H9 (cell line): ENCODE data around the gene KCNAB1. TPM values are rescaled to one million over a fixed set of nuclear protein-coding genes. Genes with fewer than 3 reads are reported as not detected.

Experiments used
- DNase-seq: peaks from one replicate; pipeline ENCODE4 v3.0.0-alpha.2; 2017
- H2AFZ ChIP-seq: one replicate; pipeline ENCODE4 v1.6.1; 2013; ENCODE audit warnings: mild to moderate bottlenecking, low read length, control low read depth, moderate library complexity
- H2AK5ac ChIP-seq: 2 replicates; pipeline ENCODE4 v1.6.1; 2013; ENCODE audit warnings: low read length, control low read depth, mixed read lengths; ENCODE audit not compliant: insufficient read length
- H2BK120ac ChIP-seq: one replicate; pipeline ENCODE4 v1.6.1; 2013; ENCODE audit warnings: low read depth, mild to moderate bottlenecking, low read length, control low read depth, inconsistent platforms; ENCODE audit not compliant: poor library complexity, severe bottlenecking
- H2BK12ac ChIP-seq: 2 replicates; pipeline ENCODE4 v1.6.1; 2013; ENCODE audit warnings: low read length, control low read depth, mixed read lengths, low read depth; ENCODE audit not compliant: insufficient read length
- H2BK15ac ChIP-seq: 2 replicates; pipeline ENCODE4 v1.6.1; 2013; ENCODE audit warnings: low read depth, low read length, control low read depth
- H2BK20ac ChIP-seq: one replicate; pipeline ENCODE4 v1.6.1; 2013; ENCODE audit warnings: low read depth, mild to moderate bottlenecking, low read length, control low read depth, inconsistent platforms; ENCODE audit not compliant: poor library complexity, severe bottlenecking
- H2BK5ac ChIP-seq: 2 replicates; pipeline ENCODE4 v1.6.1; 2013; ENCODE audit warnings: low read length, control low read depth, mixed read lengths; ENCODE audit not compliant: insufficient read length
- H3K14ac ChIP-seq: 2 replicates; pipeline ENCODE4 v1.6.1; 2013; ENCODE audit warnings: low read length, control low read depth; ENCODE audit not compliant: insufficient read depth
- H3K18ac ChIP-seq: 2 replicates; pipeline ENCODE4 v1.6.1; 2013; ENCODE audit warnings: low read depth, mild to moderate bottlenecking, mixed read lengths, low read length, control low read depth; ENCODE audit not compliant: insufficient read length
- H3K23ac ChIP-seq: 2 replicates; pipeline ENCODE4 v1.6.1; 2013; ENCODE audit warnings: low read length, control low read depth, mixed read lengths, low read depth; ENCODE audit not compliant: insufficient read length
- H3K23me2 ChIP-seq: 2 replicates; pipeline ENCODE4 v1.6.1; 2013; ENCODE audit warnings: low read depth, mild to moderate bottlenecking, mixed read lengths, low read length, control low read depth; ENCODE audit not compliant: insufficient read length, poor library complexity, severe bottlenecking
- H3K27ac ChIP-seq: 2 replicates; pipeline ENCODE4 v1.5.1; 2013; ENCODE audit warnings: low read length, control low read depth, mixed read lengths, low read depth; ENCODE audit not compliant: insufficient read length
- H3K27me3 ChIP-seq: 2 replicates; pipeline ENCODE4 v1.6.1; 2013; ENCODE audit warnings: low read length, control low read depth, inconsistent platforms; ENCODE audit not compliant: insufficient read depth
- H3K4ac ChIP-seq: 2 replicates; pipeline ENCODE4 v1.6.1; 2013; ENCODE audit warnings: low read depth, mild to moderate bottlenecking, control low read depth, inconsistent platforms, low read length, moderate library complexity
- H3K4me1 ChIP-seq: 2 replicates; pipeline ENCODE4 v1.6.1; 2013; ENCODE audit warnings: low read length, control low read depth, inconsistent platforms; ENCODE audit not compliant: insufficient read depth
- H3K4me2 ChIP-seq: 2 replicates; pipeline ENCODE4 v1.6.1; 2013; ENCODE audit warnings: low read length, control low read depth, mixed read lengths; ENCODE audit not compliant: insufficient read length, insufficient read depth
- H3K56ac ChIP-seq: 2 replicates; pipeline ENCODE4 v1.6.1; 2013; ENCODE audit warnings: low read depth, mild to moderate bottlenecking, mixed read lengths, low read length, control low read depth; ENCODE audit not compliant: insufficient read length
- H3K79me1 ChIP-seq: 2 replicates; pipeline ENCODE4 v1.6.1; 2013; ENCODE audit warnings: low read depth, mild to moderate bottlenecking, moderate library complexity, low read length, control low read depth, inconsistent platforms; ENCODE audit not compliant: insufficient read depth, poor library complexity, severe bottlenecking
- H3K79me2 ChIP-seq: 2 replicates; pipeline ENCODE4 v1.6.1; 2013; ENCODE audit warnings: low read length, control low read depth, inconsistent platforms; ENCODE audit not compliant: insufficient read depth
- H3K9ac ChIP-seq: 2 replicates; pipeline ENCODE4 v1.6.1; 2013; ENCODE audit warnings: low read length, control low read depth, mixed read lengths; ENCODE audit not compliant: insufficient read length; ENCODE audit errors: extremely low read depth
- H3K9me3 ChIP-seq: one replicate; pipeline ENCODE4 v1.6.1; 2013; ENCODE audit warnings: low read depth, low read length, inconsistent platforms; ENCODE audit not compliant: control insufficient read depth
- H3T11ph ChIP-seq: one replicate; pipeline ENCODE4 v1.6.1; 2013; ENCODE audit warnings: mild to moderate bottlenecking, low read length, control low read depth, inconsistent platforms
- H4K20me1 ChIP-seq: one replicate; pipeline ENCODE4 v1.6.1; 2013; ENCODE audit not compliant: control insufficient read depth, insufficient read length, insufficient read depth
- H4K5ac ChIP-seq: 2 replicates; pipeline ENCODE4 v1.6.1; 2013; ENCODE audit warnings: low read depth, mild to moderate bottlenecking, mixed read lengths, low read length, control low read depth; ENCODE audit not compliant: insufficient read length
- H4K8ac ChIP-seq: replicated peaks from 2 replicates; pipeline ENCODE4 v1.6.1; 2013; ENCODE audit warnings: low read length, control low read depth, mixed read lengths, low read depth; ENCODE audit not compliant: insufficient read length
- H4K91ac ChIP-seq: 2 replicates; pipeline ENCODE4 v1.6.1; 2013; ENCODE audit warnings: low read depth, mild to moderate bottlenecking, moderate library complexity, mixed read lengths, low read length, control low read depth; ENCODE audit not compliant: insufficient read length
- H3K27ac Mint-ChIP-seq, 3 experiments: 2 replicates in 2 of 3; 3 replicates in 1 of 3; pipeline ENCODE4 v1.8.0; 2020 to 2021; ENCODE audit warnings: mixed read lengths in 3 of 3, mild to moderate bottlenecking in 1 of 3, moderate library complexity in 1 of 3
- H3K27me3 Mint-ChIP-seq: 2 replicates; pipeline ENCODE4 v1.8.0; 2021; ENCODE audit warnings: low read depth, mild to moderate bottlenecking, moderate library complexity, mixed read lengths
- H3K36me3 Mint-ChIP-seq, 3 experiments: 2 replicates in 2 of 3; 3 replicates in 1 of 3; pipeline ENCODE4 v1.8.0; 2020 to 2021; ENCODE audit warnings: low read depth in 3 of 3, mixed read lengths in 3 of 3; ENCODE audit not compliant: insufficient read depth in 1 of 3
- H3K4me1 Mint-ChIP-seq, 2 experiments: 2 replicates each; pipeline ENCODE4 v1.8.0; 2020; ENCODE audit warnings: mixed read lengths in 2 of 2
- H3K4me3 Mint-ChIP-seq, 2 experiments: 2 replicates in 1 of 2; 3 replicates in 1 of 2; pipeline ENCODE4 v1.8.0; 2020 to 2021; ENCODE audit warnings: mild to moderate bottlenecking in 2 of 2, mixed read lengths in 2 of 2, moderate library complexity in 1 of 2
- H3K9me3 Mint-ChIP-seq, 2 experiments: 2 replicates in 1 of 2; 3 replicates in 1 of 2; pipeline ENCODE4 v1.8.0; 2020; ENCODE audit warnings: mild to moderate bottlenecking in 2 of 2, mixed read lengths in 2 of 2, moderate library complexity in 1 of 2
- CTCF ChIP-seq: fragments of 200-600 bp; sonication (generic); conservative IDR thresholded peaks from 3 replicates; pipeline ENCODE4 v1.8.0; 2021; ENCODE audit warnings: antibody characterized with exemption, mild to moderate bottlenecking
- WGBS: extraction: QIAGEN DNeasy Blood & Tissue Kit; methylation state at CpG from one replicate; pipeline ENCODE4 v1.1.7; 2013; ENCODE audit warnings: missing lambda C conversion rate, low lambda C conversion rate, mixed read lengths; ENCODE audit not compliant: insufficient read length; ENCODE audit errors: extremely low coverage; 5-methylcytosine and 5-hydroxymethylcytosine counted together
- total RNA-seq: library from RNA; stranded (reverse); gene quantifications from 2 replicates; pipeline ENCODE4 v1.2.1, GENCODE V29; 2021

The KCNAB1 gene
- total RNA-seq, 1 experiment from 2014 or later: 3.7 TPM

- Histone ChIP-seq H3K4ac (no peak overlapping the region), H3K9ac (no peak overlapping the region), H3K23ac (no peak overlapping the region), H4K8ac (no peak overlapping the region), H2BK5ac (no peak overlapping the region), H3K79me2 (no peaks in the 10 kb centered on the region), H3K27me3 (no peaks in the 10 kb centered on the region), H3K4me1 (no peaks in the 10 kb centered on the region), H4K20me1 (no peaks in the 10 kb centered on the region), H3K9me3 (no peaks in the 10 kb centered on the region), H2AFZ (no peak overlapping the region), H3K79me1 (no peaks in the 10 kb centered on the region), H3K27ac (no peak overlapping the region), H2AK5ac (no peak overlapping the region), H3K4me2 (no peak overlapping the region), H4K91ac (no peak overlapping the region), H2BK20ac (no peak overlapping the region), H2BK12ac (no peak overlapping the region), H3K18ac (no peak overlapping the region), H3K14ac (no peak overlapping the region), H2BK120ac (no peak overlapping the region), H3T11ph (no peak overlapping the region), H4K5ac (no peak overlapping the region), H3K56ac (no peak overlapping the region), H2BK15ac (no peak overlapping the region), H3K23me2 (no peaks in the 10 kb centered on the region)
- peaks cover 0 to 7% (median 3%) of the 10 kb centered on the region in 3 experiments; a peak in 4 of 7 replicates for H3K36me3 Mint-ChIP-seq
- no peak overlapping the region for H3K27ac Mint-ChIP-seq
- peaks cover 0 to 4% of the 10 kb centered on the region in 2 experiments; a peak in 1 of 4 replicates for H3K4me1 Mint-ChIP-seq
- WGBS: no CpG with 5 or more reads among the region's 1 CpG
- no peak for TF ChIP-seq CTCF
- DNase-seq: no peak
- no peaks in the 10 kb centered on the region; the same call in 1 of the 2 replicates for H3K27me3 Mint-ChIP-seq
- H3K4me3 Mint-ChIP-seq: no peak overlapping the region
- H3K9me3 Mint-ChIP-seq: peaks cover 5 to 11% of the 10 kb centered on the region in 2 experiments; a peak in 4 of 5 replicates
Observed at GRCh38 chr3:156495816-156496215, 375.4 kb downstream of the KCNAB1 start.
